HepG2 (cell line): ENCODE results near the gene TLE1. TPM values are rescaled to one million over a fixed set of nuclear protein-coding genes. Genes with fewer than 3 reads are reported as not detected.

Source experiments
- CHD4 ChIP-seq: fragments of 200-600 bp; sonication (generic); IDR thresholded peaks from 2 replicates; pipeline ENCODE4 v1.7.0; 2017; ENCODE audit warnings: mild to moderate bottlenecking, low read length, borderline replicate concordance
- KLF11 ChIP-seq: IDR thresholded peaks from 2 replicates; pipeline ENCODE4 v1.6.1; 2016; ENCODE audit warnings: missing compliant biosample characterization
- PLRG1 ChIP-seq: fragments of 450-650 bp; conservative IDR thresholded peaks from 2 replicates; pipeline ENCODE4 v1.6.1; 2016
- ZFP36 ChIP-seq: fragments of 150-350 bp; IDR thresholded peaks from 2 replicates; pipeline ENCODE4 v1.6.1; 2018; ENCODE audit warnings: borderline replicate concordance, low read length, low read depth; ENCODE audit not compliant: partially characterized antibody
- polyA plus RNA-seq, 8 experiments: library from polyadenylated mRNA; depleted of rRNA in 3 of 8; stranded (reverse) in 7 of 8; unstranded in 1 of 8; fragments of >200 nt; fragmentation: Illumina TruSeq in 4 of 8; extraction: Trizol in 4 of 8; gene quantifications; 2 replicates each; pipeline versions ENCODE4 v1.2.1 to v1.2.3, GENCODE V29; 2011 to 2016; ENCODE audit warnings: low read depth in 4 of 8, missing spikeins in 1 of 8, mixed read lengths in 1 of 8; ENCODE audit not compliant: insufficient read depth in 1 of 8
- total RNA-seq, 5 experiments: library from RNA; depleted of rRNA; stranded (reverse); fragments of >200 nt; fragmentation: Illumina TruSeq; extraction: Trizol; gene quantifications; 2 replicates each; pipeline ENCODE4 v1.2.3, GENCODE V29; 2016; ENCODE audit warnings: low read depth in 1 of 5
- TF ChIP-seq, protein P1 (sequence below): sonication (generic); formaldehyde crosslinking; IDR thresholded peaks from 2 replicates; pipeline ENCODE4 v1.5.0; 2020; ENCODE audit warnings: mild to moderate bottlenecking, missing genetic modification reagents, borderline replicate concordance
- TF ChIP-seq, protein P2 (sequence below): sonication (generic); formaldehyde crosslinking; IDR thresholded peaks from 2 replicates; pipeline ENCODE4 v1.8.0; 2022; ENCODE audit warnings: missing genetic modification reagents, low read depth, mild to moderate bottlenecking, borderline replicate concordance
- TF ChIP-seq, protein P3 (sequence below): sonication (generic); formaldehyde crosslinking; IDR thresholded peaks from 2 replicates; pipeline ENCODE4 v1.5.1; 2020; ENCODE audit warnings: mild to moderate bottlenecking, moderate library complexity, missing genetic modification reagents
- TF ChIP-seq, protein P4 (sequence below): sonication (generic); formaldehyde crosslinking; IDR thresholded peaks from 2 replicates; pipeline ENCODE4 v1.9.0; 2021; ENCODE audit warnings: missing genetic modification reagents, borderline replicate concordance

The TLE1 gene
- total and polyA plus RNA-seq, 2 of the 13 experiments (the other 11 are each of a cell fraction or from before 2014, with no cell fraction given) = 35.9 to 109 TPM

DNA sequence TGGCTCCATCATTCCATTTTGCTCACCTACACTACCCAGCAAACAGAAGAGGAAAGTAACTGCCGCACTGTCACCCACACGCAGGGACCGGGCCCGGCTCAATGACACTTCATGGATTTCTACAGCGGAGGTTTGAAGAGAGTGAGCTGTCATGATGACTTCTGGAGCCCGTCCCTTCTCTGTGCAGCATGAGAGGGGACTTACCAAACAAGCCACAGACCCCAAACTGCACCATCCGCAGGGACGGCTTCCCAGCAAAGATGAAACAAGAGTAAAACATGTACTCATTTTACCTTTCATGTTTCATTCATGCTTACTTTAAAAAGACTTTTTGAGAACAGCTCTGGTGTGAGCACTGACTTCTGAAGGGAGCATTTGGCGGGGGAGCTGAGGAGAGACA is 99.5 kb downstream of the TLE1 start (continued):
- TF ChIP-seq, protein P1, sequence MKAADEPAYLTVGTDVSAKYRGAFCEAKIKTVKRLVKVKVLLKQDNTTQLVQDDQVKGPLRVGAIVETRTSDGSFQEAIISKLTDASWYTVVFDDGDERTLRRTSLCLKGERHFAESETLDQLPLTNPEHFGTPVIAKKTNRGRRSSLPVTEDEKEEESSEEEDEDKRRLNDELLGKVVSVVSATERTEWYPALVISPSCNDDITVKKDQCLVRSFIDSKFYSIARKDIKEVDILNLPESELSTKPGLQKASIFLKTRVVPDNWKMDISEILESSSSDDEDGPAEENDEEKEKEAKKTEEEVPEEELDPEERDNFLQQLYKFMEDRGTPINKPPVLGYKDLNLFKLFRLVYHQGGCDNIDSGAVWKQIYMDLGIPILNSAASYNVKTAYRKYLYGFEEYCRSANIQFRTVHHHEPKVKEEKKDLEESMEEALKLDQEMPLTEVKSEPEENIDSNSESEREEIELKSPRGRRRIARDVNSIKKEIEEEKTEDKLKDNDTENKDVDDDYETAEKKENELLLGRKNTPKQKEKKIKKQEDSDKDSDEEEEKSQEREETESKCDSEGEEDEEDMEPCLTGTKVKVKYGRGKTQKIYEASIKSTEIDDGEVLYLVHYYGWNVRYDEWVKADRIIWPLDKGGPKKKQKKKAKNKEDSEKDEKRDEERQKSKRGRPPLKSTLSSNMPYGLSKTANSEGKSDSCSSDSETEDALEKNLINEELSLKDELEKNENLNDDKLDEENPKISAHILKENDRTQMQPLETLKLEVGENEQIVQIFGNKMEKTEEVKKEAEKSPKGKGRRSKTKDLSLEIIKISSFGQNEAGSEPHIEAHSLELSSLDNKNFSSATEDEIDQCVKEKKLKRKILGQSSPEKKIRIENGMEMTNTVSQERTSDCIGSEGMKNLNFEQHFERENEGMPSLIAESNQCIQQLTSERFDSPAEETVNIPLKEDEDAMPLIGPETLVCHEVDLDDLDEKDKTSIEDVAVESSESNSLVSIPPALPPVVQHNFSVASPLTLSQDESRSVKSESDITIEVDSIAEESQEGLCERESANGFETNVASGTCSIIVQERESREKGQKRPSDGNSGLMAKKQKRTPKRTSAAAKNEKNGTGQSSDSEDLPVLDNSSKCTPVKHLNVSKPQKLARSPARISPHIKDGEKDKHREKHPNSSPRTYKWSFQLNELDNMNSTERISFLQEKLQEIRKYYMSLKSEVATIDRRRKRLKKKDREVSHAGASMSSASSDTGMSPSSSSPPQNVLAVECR (CRISPR knock-in tag) = no peak
- TF ChIP-seq PLRG1 (no peak), CHD4 (no peak), ZFP36 (no peak), KLF11 (CRISPR knock-in tag) (no peak)
- TF ChIP-seq, protein P2, sequence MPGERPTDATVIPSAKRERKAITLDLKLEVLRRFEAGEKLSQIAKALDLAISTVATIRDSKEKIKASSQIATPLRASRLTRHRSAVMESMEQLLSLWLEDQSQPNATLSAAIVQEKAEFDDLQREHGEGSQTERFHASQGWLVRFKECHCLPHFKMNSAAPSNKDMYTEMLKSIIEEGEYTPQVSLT (CRISPR knock-in tag) = no peak
- TF ChIP-seq, protein P3, sequence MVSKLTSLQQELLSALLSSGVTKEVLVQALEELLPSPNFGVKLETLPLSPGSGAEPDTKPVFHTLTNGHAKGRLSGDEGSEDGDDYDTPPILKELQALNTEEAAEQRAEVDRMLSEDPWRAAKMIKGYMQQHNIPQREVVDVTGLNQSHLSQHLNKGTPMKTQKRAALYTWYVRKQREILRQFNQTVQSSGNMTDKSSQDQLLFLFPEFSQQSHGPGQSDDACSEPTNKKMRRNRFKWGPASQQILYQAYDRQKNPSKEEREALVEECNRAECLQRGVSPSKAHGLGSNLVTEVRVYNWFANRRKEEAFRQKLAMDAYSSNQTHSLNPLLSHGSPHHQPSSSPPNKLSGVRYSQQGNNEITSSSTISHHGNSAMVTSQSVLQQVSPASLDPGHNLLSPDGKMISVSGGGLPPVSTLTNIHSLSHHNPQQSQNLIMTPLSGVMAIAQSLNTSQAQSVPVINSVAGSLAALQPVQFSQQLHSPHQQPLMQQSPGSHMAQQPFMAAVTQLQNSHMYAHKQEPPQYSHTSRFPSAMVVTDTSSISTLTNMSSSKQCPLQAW (CRISPR knock-in tag) = no peak
- TF ChIP-seq, protein P4, sequence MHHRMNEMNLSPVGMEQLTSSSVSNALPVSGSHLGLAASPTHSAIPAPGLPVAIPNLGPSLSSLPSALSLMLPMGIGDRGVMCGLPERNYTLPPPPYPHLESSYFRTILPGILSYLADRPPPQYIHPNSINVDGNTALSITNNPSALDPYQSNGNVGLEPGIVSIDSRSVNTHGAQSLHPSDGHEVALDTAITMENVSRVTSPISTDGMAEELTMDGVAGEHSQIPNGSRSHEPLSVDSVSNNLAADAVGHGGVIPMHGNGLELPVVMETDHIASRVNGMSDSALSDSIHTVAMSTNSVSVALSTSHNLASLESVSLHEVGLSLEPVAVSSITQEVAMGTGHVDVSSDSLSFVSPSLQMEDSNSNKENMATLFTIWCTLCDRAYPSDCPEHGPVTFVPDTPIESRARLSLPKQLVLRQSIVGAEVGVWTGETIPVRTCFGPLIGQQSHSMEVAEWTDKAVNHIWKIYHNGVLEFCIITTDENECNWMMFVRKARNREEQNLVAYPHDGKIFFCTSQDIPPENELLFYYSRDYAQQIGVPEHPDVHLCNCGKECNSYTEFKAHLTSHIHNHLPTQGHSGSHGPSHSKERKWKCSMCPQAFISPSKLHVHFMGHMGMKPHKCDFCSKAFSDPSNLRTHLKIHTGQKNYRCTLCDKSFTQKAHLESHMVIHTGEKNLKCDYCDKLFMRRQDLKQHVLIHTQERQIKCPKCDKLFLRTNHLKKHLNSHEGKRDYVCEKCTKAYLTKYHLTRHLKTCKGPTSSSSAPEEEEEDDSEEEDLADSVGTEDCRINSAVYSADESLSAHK (CRISPR knock-in tag) = no peak
